ENCODE results near the gene DNLZ. TPM values are rescaled to one million over a fixed set of nuclear protein-coding genes. Genes with fewer than 3 reads are reported as not detected.

Gene DNLZ
- total and polyA plus RNA-seq, 2 donors (not counting 1 experiment from before 2014, with no cell fraction given), result 23.0 to 42.0 TPM

GRCh38 chr9:136370037-136370436, 6.5 kb upstream of the DNLZ start:
- TF ChIP-seq EZH2 (IDR thresholded peaks at IDR 0.05; ENCODE audit: borderline replicate concordance, insufficient read depth, low read depth, low read length, poor library complexity, severe bottlenecking) (no peak), CTCF (IDR thresholded peaks at IDR 0.05) (no peak)
- ChIA-PET POLR2A (no interaction called here), CTCF (no interaction called here)
- H3K36me3 ChIP-seq (replicated peaks in 1 of 2; ENCODE audit: control extremely low read depth in 1 of 2, control insufficient read depth in 1 of 2, extremely low read depth in 1 of 2, insufficient read depth in 2 of 2, low read length in 1 of 2), result no peaks in the 10 kb centered on the region
- H3K4me3 ChIP-seq (ENCODE audit: control extremely low read depth in 1 of 5, extremely low read depth in 1 of 5, insufficient read depth in 1 of 5, low read depth in 2 of 5, low read length in 4 of 5), result no peak overlapping the region
- H3K4me1 ChIP-seq (ENCODE audit: control insufficient read depth in 2 of 2, insufficient read depth in 2 of 2, low read length in 2 of 2), result peaks cover 14 to 17% of the 10 kb centered on the region in 2 donors
- H3K9ac ChIP-seq (ENCODE audit: low read length), result no peak overlapping the region
- no peaks in the 10 kb centered on the region for H4K20me1 ChIP-seq (ENCODE audit: control insufficient read depth, insufficient read depth, low read length, poor library complexity, severe bottlenecking)
- DNase-seq (no peak), ATAC-seq (ENCODE audit: low read depth) (no peak)
- Mint-ChIP-seq H3K9me3 (ENCODE audit: insufficient read depth) (no peaks in the 10 kb centered on the region), H3K27me3 (no peaks in the 10 kb centered on the region), H3K27ac (no peak overlapping the region), H3K4me1 (peaks cover 12% of the 10 kb centered on the region), H3K4me3 (no peak overlapping the region)
- no peak overlapping the region for H2AFZ ChIP-seq (ENCODE audit: insufficient read depth, low read depth, low read length, poor library complexity, severe bottlenecking)
- no peak overlapping the region for H3K27ac ChIP-seq (ENCODE audit: low read length in 2 of 2)
- 97% methylated on average over 17 of the region's 19 CpGs for WGBS (ENCODE audit: insufficient coverage)
- intact Hi-C loops (cut with micrococcal nuclease), result no loop called here
- no peak overlapping the region for H3K4me2 ChIP-seq (replicated peaks; ENCODE audit: low read depth, low read length, poor library complexity, severe bottlenecking)
- no peaks in the 10 kb centered on the region for H3K9me3 ChIP-seq (ENCODE audit: control extremely low read depth in 1 of 3, control insufficient read depth in 2 of 3, insufficient read depth in 1 of 3, low read length in 2 of 3)
- peaks cover 0 to 6% (median 0%) of the 10 kb centered on the region in 4 experiments for H3K27me3 ChIP-seq (replicated peaks in 1 of 4; ENCODE audit: control extremely low read depth in 1 of 4, control insufficient read depth in 3 of 4, insufficient read depth in 4 of 4, low read length in 3 of 4)
- H3K79me2 ChIP-seq (ENCODE audit: control insufficient read depth, insufficient read depth, low read length), result no peaks in the 10 kb centered on the region

GRCh38 chr9:136368190-136368589, 4.6 kb upstream of the DNLZ start:
- POLR2A ChIA-PET, result no interaction called here
- ATAC-seq (ENCODE audit: low read depth), result no peak

More at GRCh38 chr9:136368190-136368589, 4.6 kb upstream of the DNLZ start:
- Histone ChIP-seq H3K9me3 (ENCODE audit: control extremely low read depth in 1 of 3, control insufficient read depth in 2 of 3, insufficient read depth in 1 of 3, low read length in 2 of 3) (peaks cover 0 to 10% (median 0%) of the 10 kb centered on the region in 3 donors), H3K27me3 (replicated peaks in 1 of 4; ENCODE audit: control extremely low read depth in 1 of 4, control insufficient read depth in 3 of 4, insufficient read depth in 4 of 4, low read length in 3 of 4) (peaks cover 0 to 6% (median 0%) of the 10 kb centered on the region in 4 experiments), H3K4me1 (ENCODE audit: control insufficient read depth in 2 of 2, insufficient read depth in 2 of 2, low read length in 2 of 2) (peaks cover 15 to 20% of the 10 kb centered on the region in 2 donors), H3K4me2 (replicated peaks; ENCODE audit: low read depth, low read length, poor library complexity, severe bottlenecking) (no peak overlapping the region), H3K27ac (ENCODE audit: low read length in 2 of 2) (no peak overlapping the region), H3K36me3 (replicated peaks in 1 of 2; ENCODE audit: control extremely low read depth in 1 of 2, control insufficient read depth in 1 of 2, extremely low read depth in 1 of 2, insufficient read depth in 2 of 2, low read length in 1 of 2) (no peaks in the 10 kb centered on the region), H3K4me3 (ENCODE audit: control extremely low read depth in 1 of 5, extremely low read depth in 1 of 5, insufficient read depth in 1 of 5, low read depth in 2 of 5, low read length in 4 of 5) (no peak overlapping the region), H3K79me2 (ENCODE audit: control insufficient read depth, insufficient read depth, low read length) (no peaks in the 10 kb centered on the region), H3K9ac (ENCODE audit: low read length) (no peak overlapping the region), H2AFZ (ENCODE audit: insufficient read depth, low read depth, low read length, poor library complexity, severe bottlenecking) (no peak overlapping the region), H4K20me1 (ENCODE audit: control insufficient read depth, insufficient read depth, low read length, poor library complexity, severe bottlenecking) (no peaks in the 10 kb centered on the region)
- no peaks in the 10 kb centered on the region for H3K9me3 Mint-ChIP-seq (ENCODE audit: insufficient read depth)
- no peak for DNase-seq
- no peaks in the 10 kb centered on the region for H3K27me3 Mint-ChIP-seq
- intact Hi-C loops (cut with micrococcal nuclease), result no loop called here
- CTCF ChIA-PET, result no interaction called here
- H3K27ac Mint-ChIP-seq, result no peak overlapping the region
- WGBS (ENCODE audit: insufficient coverage), result 82% methylated on average over 15 of the region's 18 CpGs
- H3K4me3 Mint-ChIP-seq, result no peak overlapping the region
- TF ChIP-seq CTCF (IDR thresholded peaks at IDR 0.05) (no peak), EZH2 (IDR thresholded peaks at IDR 0.05; ENCODE audit: borderline replicate concordance, insufficient read depth, low read depth, low read length, poor library complexity, severe bottlenecking) (no peak)
- peaks cover 12% of the 10 kb centered on the region for H3K4me1 Mint-ChIP-seq
